IPS-18c (cell line): ENCODE measurements around the gene LONRF2.

Experiments used
- H3K4me3 ChIP-seq: 2 replicates; pipeline ENCODE4 v1.7.0; 2013; ENCODE audit warnings: low read depth, mild to moderate bottlenecking, low read length, moderate library complexity; ENCODE audit not compliant: insufficient read depth
- H3K9me3 ChIP-seq: one replicate; pipeline ENCODE4 v1.6.1; 2013; ENCODE audit warnings: mild to moderate bottlenecking, low read length, moderate library complexity; ENCODE audit not compliant: control insufficient read depth, insufficient read depth

The LONRF2 gene

DNA sequence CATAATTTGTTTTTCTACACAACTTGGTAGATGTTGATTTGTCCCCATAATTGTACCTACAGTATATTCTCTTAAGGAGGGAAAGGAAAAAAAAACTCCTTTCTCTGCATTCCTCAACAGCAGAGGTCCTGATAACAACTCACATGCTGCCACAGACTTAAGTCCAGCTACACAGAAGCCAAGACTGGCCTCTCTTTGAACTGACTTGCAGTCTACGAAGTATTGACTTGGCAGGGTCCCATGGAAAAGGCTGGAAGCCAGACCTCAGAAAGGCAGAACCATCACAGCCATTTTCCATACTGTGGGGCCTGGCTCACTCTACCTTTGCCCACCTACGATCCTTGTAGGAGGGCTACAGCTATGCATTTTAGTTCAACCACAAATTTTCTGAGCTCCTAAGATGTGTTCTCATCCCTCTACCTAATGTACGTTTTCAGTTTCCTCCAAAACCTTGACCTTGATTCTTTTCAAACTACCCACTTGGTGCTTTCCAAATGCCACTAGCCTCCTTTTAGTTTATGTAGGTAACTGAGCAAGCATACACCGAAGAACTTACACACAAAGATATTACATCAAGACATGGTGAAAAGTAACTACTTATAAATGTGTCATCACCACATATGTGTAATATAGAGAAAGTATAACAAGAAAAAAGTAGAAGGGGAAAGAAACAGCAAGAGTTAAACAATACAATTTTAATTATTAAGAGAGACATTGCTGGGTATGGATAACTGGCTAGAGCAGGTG, 12.2 kb downstream of the LONRF2 start:
- no peaks in the 10 kb centered on the region for H3K9me3 ChIP-seq
- no peak overlapping the region for H3K4me3 ChIP-seq

DNA sequence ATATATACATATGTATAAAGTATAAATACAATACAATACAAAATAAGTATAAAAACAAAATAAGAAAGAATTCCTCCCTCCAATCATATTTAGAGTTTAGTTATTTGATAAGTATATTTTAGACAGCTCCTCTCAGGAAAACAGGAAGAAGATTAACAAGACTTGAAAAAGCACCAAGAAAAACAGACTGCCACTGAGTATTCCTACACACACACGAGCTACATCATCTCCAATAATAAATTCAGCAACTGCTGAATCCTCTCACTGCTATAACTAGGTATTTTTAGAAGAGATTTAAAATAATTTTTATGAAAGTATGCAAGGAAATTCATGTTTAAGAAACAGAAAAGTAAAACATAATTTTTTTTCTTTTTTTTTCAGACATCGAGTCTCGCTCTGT, 13.0 kb downstream of the LONRF2 start:
- peaks cover 4% of the 10 kb centered on the region for H3K9me3 ChIP-seq
- no peak overlapping the region for H3K4me3 ChIP-seq

DNA sequence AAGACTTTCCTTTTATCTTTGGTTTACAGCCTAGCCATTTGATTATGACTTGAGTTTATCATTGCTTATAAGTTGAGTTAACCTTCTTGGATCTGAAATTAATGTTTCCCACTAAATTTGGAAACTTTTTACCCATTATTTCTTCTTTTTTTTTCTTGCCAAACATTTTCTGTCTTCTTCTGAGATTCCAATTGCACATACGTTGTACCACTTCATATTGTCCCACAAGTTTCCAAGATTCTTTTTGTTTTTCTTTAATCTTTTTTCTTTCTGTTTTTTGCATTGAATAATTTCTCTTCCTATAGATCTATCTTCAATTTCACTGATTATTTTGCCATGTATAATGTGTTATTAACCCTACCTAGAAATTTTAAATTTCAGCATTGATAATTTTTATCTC, 18.6 kb downstream of the LONRF2 start:
- Histone ChIP-seq H3K4me3 (no peak overlapping the region), H3K9me3 (peaks cover 6% of the 10 kb centered on the region)

DNA sequence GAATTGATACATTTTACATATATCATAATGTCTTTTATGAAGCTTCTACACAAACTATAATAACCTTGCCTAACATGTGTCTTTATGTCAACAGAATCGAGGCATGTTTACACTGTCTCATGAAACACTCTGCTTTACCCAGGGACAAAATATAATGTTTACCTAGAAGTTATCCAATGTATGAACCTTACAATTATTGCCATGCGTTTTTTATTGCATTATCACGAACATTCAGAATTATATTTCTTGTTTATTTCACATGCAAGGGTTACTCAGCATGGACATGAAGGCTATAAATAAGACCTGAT, 19.8 kb downstream of the LONRF2 start:
- no peak overlapping the region for H3K4me3 ChIP-seq
- peaks cover 6% of the 10 kb centered on the region for H3K9me3 ChIP-seq

DNA sequence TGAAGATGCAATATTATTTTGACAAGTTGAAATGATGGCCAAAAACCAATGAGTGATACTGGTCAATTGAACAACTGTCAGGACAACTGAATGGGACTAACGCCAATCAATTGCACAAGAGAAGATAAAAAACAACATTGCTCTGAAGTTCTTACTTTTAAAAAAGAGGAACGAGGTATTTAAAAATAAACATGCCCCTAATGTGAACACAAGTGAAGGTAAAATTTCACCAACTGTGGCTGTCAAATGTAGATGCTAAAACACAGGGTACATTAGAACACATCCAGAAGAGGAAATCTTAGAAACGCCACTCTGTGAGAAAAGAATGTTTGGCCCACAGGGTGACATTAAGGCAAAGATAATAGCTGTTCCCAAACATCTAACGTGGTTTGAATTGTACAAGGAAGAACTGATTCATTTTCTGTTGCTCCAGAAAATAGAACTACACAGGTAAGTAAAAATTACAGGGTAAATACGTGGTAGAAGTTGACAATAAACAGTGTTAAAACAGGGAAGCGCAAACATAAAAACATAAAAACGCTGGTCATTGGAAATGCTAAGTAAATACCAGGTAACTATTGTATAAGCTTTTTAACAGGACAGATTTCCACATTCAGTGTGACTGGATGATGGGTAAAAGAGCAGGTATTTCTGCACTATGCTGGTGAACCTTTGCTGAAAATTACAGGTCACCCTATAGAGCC, 20.3 kb downstream of the LONRF2 start:
- H3K4me3 ChIP-seq: no peak overlapping the region
- peaks cover 6% of the 10 kb centered on the region for H3K9me3 ChIP-seq

DNA sequence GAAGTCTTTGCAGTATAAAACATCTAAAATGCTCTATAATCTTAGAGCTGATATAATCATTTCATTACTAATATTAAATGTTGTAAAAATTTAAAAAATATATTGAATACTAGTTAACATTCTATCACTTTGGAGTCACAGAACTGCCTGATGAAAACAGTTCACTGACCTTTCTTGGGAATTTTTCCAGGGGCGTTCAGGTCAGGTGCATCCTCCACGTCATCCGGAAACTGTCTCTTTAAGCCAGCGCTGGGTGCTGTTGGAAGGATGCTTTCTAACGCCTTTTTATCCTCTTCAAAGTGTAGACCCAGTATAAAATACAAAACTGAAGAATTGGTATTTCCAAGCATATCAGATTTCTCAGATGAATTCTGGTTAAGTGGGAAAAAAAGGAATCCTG, 22.8 kb downstream of the LONRF2 start:
- H3K4me3 ChIP-seq: no peak overlapping the region

DNA sequence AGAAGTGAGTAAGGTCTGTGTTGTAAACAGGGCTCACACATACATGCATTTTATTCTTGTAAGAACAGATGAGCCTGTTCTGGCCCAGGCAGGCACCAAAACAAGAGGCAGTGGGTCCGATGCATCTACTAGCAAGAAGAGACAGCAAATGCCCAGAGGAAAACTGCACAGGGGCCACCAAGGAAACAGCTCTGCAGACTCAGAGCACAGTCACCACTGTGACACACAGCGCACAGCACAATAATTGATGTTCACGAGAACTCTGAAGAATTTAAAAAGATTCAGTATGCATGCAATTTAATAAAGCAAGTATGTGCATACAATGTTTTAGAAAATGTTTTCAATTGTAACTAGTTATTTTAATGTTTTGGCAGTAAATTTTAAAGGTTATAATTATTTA, 24.8 kb downstream of the LONRF2 start:
- Histone ChIP-seq H3K9me3 (no peaks in the 10 kb centered on the region), H3K4me3 (no peak overlapping the region)

More for the DNA sequence above, 22.8 kb downstream of the LONRF2 start:
- peaks cover 3% of the 10 kb centered on the region for H3K9me3 ChIP-seq

DNA sequence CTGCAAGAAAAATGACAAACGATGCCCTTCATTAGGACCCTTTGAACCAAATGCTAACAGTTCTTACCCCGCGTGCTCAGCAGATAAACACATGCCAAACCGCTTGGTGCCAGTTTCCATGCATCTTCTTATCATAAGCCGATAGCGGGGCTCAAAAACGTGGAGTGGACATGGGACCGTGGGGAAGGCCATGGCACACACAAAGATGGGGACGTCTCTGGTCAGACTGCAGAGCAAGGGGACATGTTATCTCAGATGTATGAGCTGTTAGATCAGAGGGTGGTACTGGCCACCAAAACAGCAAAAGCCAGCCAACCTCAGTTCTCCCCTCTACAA, 28.2 kb downstream of the LONRF2 start:
- Histone ChIP-seq H3K9me3 (no peaks in the 10 kb centered on the region), H3K4me3 (no peak overlapping the region)

DNA sequence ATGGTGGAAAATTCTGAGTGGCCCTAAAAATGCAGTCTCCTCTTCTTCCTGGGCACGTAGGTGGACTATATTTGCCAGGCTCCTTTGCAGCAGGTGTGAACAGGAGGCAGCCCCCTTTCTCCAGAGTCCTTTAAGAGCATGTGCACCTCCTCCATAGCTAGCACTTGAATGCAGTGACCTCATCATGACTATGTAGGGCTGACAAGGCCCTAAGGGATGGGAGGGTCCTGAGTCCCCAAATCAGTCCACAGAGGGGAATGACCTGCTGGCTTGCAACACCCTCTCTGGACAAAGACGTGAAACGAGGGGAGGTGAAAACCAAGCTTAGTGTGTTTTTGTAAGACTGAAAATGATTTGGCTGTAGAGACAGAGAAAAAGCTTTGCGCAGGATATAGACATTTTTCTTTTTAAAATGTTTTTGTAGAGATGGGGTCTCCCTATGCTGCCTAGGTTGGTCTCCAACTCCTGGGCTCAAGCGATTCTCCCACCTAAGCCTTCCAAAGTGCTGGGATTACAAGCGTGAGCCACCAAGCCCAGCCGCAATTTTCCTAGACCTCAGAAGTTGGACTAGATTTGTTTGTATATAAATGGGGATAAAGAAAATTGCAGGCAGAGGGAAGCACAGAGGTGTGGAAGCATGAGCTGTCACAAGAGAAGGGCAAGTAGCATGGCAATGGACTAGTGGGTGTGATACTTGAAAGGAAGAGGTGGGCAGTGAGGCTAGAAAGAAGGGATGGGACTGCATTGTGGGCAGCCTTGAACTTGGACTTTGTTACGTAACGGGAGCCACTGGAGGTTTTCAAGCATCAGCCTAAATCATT, 28.8 kb downstream of the LONRF2 start:
- Histone ChIP-seq H3K4me3 (no peak overlapping the region), H3K9me3 (no peaks in the 10 kb centered on the region)

DNA sequence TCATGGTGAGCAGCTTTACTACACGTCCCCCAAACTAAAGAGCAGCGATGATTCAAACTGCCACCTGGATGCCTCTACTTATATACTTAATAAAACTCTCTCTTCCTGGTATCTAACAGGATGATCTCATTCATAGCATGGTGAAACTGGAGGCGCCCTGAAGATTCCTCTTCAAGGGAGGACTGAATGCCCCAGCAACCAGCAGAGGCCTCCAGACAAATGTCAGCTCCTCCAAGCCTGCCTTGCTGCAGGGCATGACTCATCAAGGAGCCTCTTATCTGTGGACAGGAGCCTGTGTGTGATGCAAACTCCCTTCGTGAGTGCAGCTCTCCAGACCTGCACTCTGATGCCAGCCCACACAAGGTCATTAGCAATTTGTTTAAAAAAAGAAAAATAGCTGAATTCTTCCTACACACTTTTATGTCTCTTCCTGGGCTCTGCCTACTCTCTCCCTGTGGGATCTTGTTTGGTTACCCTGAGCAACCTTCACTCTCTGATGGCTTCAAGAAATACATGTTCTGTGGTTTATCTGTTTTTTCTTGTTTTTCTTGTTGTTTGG, 30.2 kb downstream of the LONRF2 start:
- H3K4me3 ChIP-seq: no peak overlapping the region

DNA sequence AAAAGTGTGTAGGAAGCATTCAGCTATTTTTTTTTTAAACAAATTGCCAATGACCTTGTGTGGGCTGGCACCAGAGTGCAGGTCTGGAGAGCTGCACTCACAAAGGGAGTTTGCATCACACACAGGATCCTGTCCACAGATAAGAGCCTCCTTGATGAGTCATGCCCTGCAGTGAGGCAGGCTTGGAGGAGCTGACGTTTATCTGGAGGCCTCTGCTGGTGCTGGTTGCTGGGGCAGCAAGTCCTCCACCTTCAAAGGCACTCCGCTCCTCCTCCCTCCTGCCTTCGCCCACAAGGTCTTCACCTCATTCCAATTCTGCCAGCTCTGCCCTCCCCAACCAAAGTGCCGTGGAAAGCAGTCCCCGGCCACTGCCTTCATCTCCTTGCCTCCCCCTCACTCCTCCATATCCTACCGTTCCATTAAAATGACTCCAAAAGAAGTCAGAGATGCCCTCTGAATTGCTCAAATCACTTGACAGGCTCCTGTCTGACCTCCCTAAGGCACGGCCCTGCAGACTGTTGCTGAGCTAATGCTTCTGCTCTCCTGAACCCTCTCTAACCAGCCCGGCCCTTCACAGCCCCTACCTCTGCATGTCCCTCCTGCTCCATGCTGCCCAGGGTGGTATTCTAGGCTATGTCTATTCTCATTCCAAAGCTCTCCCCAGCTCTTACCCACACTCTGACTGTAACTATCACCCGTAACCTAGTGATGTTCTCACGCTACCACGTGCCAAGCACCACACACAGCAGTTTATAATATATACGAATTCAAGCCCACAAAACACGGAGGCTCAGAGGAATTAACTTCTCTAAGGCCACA, 30.9 kb downstream of the LONRF2 start:
- no peak overlapping the region; the same call in 1 of the 2 replicates for H3K4me3 ChIP-seq
- H3K9me3 ChIP-seq: no peaks in the 10 kb centered on the region

More for the DNA sequence above, 30.2 kb downstream of the LONRF2 start:
- H3K9me3 ChIP-seq: no peaks in the 10 kb centered on the region

DNA sequence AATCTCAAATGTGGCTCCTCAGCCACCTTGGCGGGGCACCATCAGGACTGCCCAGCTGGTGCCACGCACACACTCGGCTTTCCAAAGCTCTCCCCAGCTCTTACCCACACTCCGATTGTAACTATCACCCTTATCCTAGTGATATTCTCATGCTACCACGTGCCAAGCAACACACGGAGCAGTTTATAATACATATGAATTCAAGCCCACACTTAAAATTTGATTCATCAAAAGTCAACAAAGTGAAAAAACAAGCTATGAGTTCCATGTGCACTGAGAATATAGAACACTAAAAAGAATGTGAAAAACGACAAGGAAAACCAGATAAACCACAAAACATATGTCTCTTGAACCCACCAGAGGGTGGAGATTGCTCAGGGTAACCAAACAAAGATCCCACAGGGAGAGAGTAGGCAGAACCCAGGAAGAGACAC, 31.6 kb downstream of the LONRF2 start:
- H3K9me3 ChIP-seq: no peaks in the 10 kb centered on the region
- no peak overlapping the region for H3K4me3 ChIP-seq

DNA sequence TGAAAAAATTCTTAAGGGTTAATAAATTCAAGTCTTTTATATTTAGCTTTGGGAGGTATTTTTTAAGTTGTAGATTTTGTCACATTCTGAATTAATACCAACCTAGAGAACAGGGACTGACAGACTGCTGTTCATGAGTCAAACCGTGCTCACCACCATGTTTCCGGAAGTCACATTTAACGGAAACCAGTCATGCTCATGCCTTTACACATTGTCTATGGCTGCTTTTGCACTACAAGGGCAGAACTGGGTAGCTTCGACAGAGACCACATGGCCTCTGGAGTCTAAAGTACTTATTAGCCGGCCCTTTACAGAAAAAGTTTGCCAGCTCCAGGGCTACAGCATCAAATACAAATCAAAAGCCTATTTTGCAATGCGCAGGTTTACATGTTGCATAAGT, 33.3 kb downstream of the LONRF2 start:
- no peaks in the 10 kb centered on the region for H3K9me3 ChIP-seq
- no peak overlapping the region for H3K4me3 ChIP-seq

DNA sequence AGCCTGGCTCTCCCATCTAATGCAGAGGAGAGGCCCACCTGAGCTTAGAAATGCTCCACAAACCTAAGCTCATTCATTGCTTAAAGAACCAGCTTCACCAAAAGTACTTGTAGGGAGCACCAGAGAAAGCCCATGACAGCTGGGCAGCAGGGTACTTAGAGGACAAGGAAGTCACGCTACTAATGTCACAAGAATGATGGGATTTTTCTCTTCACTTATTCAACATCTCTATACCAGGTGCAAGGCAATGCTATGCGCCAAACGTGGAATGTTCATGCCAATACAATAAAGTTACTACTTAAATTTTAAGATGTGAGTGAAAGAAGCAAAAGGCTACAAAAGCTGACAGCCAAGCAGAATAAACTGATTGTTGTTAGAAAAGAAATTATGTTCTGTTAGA, 36.0 kb downstream of the LONRF2 start:
- Histone ChIP-seq H3K9me3 (no peaks in the 10 kb centered on the region), H3K4me3 (no peak overlapping the region)

DNA sequence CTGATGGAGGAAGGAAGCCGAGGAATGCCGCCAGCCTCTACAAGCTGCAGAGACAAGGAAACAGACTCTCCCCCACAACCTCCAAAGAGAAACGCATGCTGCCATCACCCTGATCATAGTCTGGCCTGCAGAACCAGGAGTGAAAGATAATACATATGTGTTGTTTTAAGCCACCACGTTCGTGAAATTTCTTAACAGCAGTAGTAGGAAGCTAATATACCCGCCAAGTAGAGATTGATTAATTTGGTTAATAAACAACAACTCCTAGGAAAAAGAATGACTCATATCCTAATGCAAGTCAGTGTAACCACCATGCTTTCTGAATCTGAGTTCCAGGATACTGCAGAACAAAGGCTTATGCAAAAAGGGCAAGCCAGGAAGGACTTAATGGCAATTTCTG, 36.6 kb downstream of the LONRF2 start:
- Histone ChIP-seq H3K4me3 (no peak overlapping the region), H3K9me3 (no peaks in the 10 kb centered on the region)

DNA sequence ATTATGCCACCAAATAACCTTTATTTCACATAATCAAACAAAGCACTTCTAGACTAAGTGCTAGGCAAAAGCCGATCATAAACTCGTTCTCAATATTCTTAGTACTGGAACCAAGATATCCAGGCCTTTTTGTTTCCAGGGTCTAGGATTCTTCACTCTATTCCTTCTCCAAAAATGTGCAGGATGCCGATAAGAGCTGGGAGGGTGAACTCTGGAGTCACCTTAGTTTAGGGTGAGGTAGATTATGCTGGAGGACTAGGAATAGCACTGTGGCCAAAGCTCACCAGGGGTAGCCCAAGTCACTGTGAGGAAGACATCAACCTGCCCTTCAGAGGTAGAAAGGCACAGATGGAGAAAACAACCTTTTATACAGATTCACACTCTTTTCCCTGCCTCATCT, 37.3 kb downstream of the LONRF2 start:
- Histone ChIP-seq H3K9me3 (no peaks in the 10 kb centered on the region), H3K4me3 (no peak overlapping the region)
